Measurements from ENCODE around the gene SNX30. TPM values are rescaled to one million over a fixed set of nuclear protein-coding genes. Genes with fewer than 3 reads are reported as not detected.

SNX30 gene
- total RNA-seq, 2 donors from 2014 or later: 5.0 to 5.7 TPM

DNA sequence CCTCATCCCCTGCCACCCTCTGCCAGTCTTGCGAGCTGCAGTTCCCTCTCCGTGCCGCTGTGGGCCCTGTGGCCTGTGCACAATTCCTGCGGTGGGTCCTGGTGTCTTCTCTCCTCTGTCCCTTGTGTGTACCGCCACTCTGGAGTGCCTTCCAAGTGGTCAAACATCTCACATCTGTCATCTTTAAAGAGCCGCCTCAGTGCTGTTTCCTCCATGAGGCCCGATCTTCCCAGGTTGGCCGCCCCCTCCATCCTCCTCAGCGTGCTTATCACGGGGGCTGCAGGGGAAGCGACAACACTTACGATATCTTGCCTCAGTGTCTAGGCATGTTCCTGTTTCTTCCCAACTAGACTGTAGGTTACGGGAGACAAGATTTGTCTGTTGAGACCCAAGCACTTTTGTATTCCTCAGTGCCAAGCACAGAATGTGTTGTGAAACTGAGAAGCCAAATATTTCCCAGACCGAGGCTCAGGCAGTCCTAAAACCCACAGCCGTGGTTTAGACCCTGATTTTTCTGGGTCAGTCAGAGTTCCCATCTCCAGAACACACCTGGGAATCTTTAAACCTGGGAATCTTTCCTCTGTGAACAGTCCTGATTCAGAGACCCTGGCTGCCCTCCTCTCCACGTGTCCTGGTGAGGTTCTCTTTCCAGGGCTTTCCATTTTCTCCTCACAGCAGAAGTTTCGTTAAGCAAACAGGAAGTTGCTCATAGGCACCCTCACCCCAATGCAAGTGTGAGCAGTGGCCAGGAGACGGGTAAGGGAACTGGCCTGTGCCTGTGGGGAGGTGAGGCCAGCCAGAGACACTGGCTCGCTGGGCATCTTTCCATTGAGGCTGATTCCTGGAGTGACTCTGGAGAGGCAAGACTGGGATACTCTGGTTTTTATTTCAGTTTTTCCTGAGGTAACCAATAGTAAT lies 111.3 kb downstream of the SNX30 start:
- peak; percentile 68 for DNase-seq (ENCODE audit: low spot score)
- H3K36me3 ChIP-seq: no peaks in the 10 kb centered on the region
- no peaks in the 10 kb centered on the region for H3K9me3 ChIP-seq
- TF ChIP-seq, protein P1, sequence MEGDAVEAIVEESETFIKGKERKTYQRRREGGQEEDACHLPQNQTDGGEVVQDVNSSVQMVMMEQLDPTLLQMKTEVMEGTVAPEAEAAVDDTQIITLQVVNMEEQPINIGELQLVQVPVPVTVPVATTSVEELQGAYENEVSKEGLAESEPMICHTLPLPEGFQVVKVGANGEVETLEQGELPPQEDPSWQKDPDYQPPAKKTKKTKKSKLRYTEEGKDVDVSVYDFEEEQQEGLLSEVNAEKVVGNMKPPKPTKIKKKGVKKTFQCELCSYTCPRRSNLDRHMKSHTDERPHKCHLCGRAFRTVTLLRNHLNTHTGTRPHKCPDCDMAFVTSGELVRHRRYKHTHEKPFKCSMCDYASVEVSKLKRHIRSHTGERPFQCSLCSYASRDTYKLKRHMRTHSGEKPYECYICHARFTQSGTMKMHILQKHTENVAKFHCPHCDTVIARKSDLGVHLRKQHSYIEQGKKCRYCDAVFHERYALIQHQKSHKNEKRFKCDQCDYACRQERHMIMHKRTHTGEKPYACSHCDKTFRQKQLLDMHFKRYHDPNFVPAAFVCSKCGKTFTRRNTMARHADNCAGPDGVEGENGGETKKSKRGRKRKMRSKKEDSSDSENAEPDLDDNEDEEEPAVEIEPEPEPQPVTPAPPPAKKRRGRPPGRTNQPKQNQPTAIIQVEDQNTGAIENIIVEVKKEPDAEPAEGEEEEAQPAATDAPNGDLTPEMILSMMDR (IDR thresholded peaks at IDR 0.05): no peak
- H3K27me3 ChIP-seq: no peaks in the 10 kb centered on the region
- H3K4me3 ChIP-seq: no peak overlapping the region
- peak overlapping the region; percentile 57 to 72 for H3K27ac ChIP-seq
- H3K4me1 ChIP-seq: peaks cover 0 to 14% of the 10 kb centered on the region in 2 donors

DNA sequence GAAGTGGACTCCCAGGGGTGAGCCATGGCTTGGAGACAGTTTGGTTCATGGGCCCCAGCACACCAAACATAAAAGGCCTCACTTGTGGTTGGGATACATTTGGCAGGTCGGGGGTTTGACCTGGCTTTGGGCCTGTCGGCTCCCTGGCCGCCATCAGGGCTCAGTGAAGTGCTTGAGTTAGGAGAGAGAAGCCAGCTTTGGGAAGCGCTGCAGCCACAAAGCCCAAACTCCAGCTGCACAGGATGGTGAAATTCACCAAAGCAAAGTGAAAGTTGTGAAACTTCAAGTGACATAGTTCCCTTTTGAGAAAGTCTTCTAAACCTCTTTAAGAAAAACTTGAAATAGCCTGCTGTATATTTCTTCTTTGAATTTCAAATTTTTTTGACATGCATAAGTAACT lies 112.7 kb downstream of the SNX30 start:
- peak overlapping the region; percentile 57 to 72 for H3K27ac ChIP-seq
- H3K4me1 ChIP-seq: peaks cover 0 to 14% of the 10 kb centered on the region in 2 donors
- no peaks in the 10 kb centered on the region for H3K27me3 ChIP-seq
- H3K4me3 ChIP-seq: no peak overlapping the region
- peaks cover under 1% of the 10 kb centered on the region for H3K36me3 ChIP-seq
- TF ChIP-seq, protein P1 (IDR thresholded peaks at IDR 0.05): no peak
- no peak for DNase-seq (ENCODE audit: low spot score)
- no peaks in the 10 kb centered on the region for H3K9me3 ChIP-seq

DNA sequence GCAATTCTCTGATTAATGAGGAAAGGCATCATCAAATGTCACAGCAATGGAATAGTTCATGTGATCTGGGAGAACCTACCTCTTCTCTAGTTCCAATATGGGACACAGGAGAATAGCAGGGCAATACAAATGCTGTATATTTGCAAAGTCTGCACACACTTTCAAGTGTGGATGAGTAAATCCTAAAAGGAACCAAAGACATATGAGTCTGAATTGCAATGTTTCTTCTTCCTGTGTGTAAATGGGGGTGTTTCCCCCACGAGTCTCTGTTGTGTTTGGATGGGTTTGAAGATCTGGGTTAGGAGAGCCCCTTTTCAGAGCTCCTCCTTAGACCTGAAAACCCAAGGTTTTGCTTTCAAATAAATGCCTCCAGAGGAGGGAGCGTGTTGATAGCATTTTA lies 113.2 kb downstream of the SNX30 start:
- TF ChIP-seq, protein P1 (IDR thresholded peaks at IDR 0.05): no peak
- Histone ChIP-seq H3K4me1 (peaks cover 0 to 14% of the 10 kb centered on the region in 2 donors), H3K36me3 (peaks cover 6% of the 10 kb centered on the region), H3K9me3 (no peaks in the 10 kb centered on the region), H3K27me3 (no peaks in the 10 kb centered on the region), H3K27ac (peak overlapping the region in 1 of 2 donors; percentile 72), H3K4me3 (no peak overlapping the region)
- DNase-seq (ENCODE audit: low spot score): no peak

DNA sequence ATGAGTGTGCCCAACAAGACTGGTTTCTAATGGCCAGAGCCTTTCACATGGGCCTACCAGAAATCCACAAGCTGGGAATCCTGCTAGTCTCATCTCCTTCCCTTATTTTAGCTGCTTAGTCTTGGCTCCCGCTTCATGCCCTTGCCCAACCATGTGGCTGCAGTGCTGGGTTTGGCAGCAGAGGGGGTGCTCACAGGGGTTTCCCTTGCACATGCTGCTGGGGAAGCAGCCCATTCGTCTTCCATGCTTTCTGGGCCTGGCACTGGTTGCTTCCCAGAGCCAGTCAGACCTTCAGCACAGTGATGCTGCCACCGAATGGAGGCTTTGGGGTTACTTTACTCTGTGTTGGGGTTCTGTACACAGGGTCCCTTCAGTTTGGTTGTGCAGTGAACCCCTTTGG lies 113.8 kb downstream of the SNX30 start:
- TF ChIP-seq, protein P1 (IDR thresholded peaks at IDR 0.05): no peak
- Histone ChIP-seq H3K27ac (no peak overlapping the region), H3K4me1 (peaks cover 0 to 14% of the 10 kb centered on the region in 2 donors), H3K27me3 (no peaks in the 10 kb centered on the region), H3K4me3 (no peak overlapping the region), H3K9me3 (no peaks in the 10 kb centered on the region), H3K36me3 (peaks cover 12% of the 10 kb centered on the region)
- DNase-seq (ENCODE audit: low spot score): no peak

DNA sequence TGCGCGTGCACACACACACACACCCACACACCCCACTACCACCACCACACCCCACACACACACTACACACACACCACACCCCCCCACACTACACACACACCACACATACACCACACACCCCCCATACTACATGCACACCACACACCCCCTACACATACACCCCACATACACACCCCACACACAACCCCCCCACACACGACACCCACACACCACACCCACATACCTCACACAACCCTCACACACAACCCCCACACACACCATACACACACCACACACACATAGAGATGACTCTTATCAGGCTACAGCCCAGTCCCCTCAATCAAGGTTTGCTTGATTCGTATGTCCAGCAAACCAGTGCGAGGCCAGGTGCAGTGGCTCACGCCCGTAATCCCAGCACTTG lies 114.4 kb downstream of the SNX30 start:
- Histone ChIP-seq H3K9me3 (no peaks in the 10 kb centered on the region), H3K36me3 (peaks cover 12% of the 10 kb centered on the region), H3K27me3 (no peaks in the 10 kb centered on the region), H3K27ac (no peak overlapping the region), H3K4me1 (peaks cover 0 to 14% of the 10 kb centered on the region in 2 donors), H3K4me3 (no peak overlapping the region)
- TF ChIP-seq, protein P1 (IDR thresholded peaks at IDR 0.05): no peak
- no peak for DNase-seq (ENCODE audit: low spot score)

Data from right atrium auricular region (tissue), 2 donors.